Measurements from ENCODE around the gene RNF44.

Gene RNF44

DNA sequence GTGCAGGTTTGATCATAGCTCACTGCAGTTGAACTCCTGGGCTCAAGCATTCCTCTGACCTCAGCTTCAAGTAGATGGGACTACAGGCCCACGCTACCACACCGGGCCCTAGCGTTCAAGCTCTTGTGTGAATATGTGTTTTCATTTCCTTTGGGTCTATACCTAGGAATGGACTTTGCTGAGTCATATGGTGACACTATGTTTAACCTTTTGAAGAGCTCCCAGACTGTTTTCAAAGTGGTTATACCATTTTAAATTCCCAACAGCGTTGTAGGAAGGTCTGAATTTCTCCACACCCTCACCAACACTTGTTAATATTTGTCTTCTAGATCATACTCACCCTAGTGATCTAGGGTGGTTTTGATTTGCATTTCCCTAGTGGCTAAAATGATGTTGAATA lies 55.5 kb downstream of the RNF44 start:
- H3K4me3 ChIP-seq (ENCODE audit: low read length): no peak overlapping the region
- no peak for DNase-seq (ENCODE audit: low read depth)
- TF ChIP-seq CTCF (conservative IDR thresholded peaks at IDR 0.05; ENCODE audit: low read depth, low read length): no peak
